BJ (cell line): ENCODE data around the gene TNRC6C. TPM values are rescaled to one million over a fixed set of nuclear protein-coding genes. Genes with fewer than 3 reads are reported as not detected.

Experiments
- CTCF ChIA-PET: fragments of 350-600 bp; formaldehyde crosslinking; extraction: SDS; loops from one replicate; lab custom pipeline; 2021; ENCODE audit warnings: antibody characterized with exemption, inconsistent platforms; lab: Yijun Ruan, JAX
- POLR2A ChIA-PET: fragments of 300-600 bp; sonication (Branson Sonifier 250); formaldehyde crosslinking; extraction: SDS; loops from one replicate; lab custom pipeline; 2021; ENCODE audit warnings: antibody characterized with exemption; lab: Charles Lee
- DNase-seq: peaks from one replicate; pipeline ENCODE4 v3.0.0-alpha.2; 2011; ENCODE audit warnings: low read depth
- H3K27me3 ChIP-seq: 2 replicates; pipeline ENCODE4 v1.6.0; 2011; ENCODE audit warnings: low read length; ENCODE audit not compliant: control insufficient read depth, insufficient read depth
- H3K36me3 ChIP-seq: 2 replicates; pipeline ENCODE4 v1.5.1; 2011; ENCODE audit warnings: low read length; ENCODE audit not compliant: control insufficient read depth, insufficient read depth
- H3K4me3 ChIP-seq: 2 replicates; pipeline ENCODE4 v1.5.1; 2011; ENCODE audit warnings: low read depth, mild to moderate bottlenecking, control low read depth, low read length
- polyA plus RNA-seq: library from polyadenylated mRNA; depleted of rRNA; stranded (reverse); fragments of >200 nt; gene quantifications from 2 replicates; pipeline ENCODE4 v1.2.3, GENCODE V29; 2011
- TF ChIP-seq, protein P1 (sequence below): IDR thresholded peaks from 2 replicates; pipeline ENCODE4 v1.5.1; 2011; ENCODE audit warnings: low read depth, mild to moderate bottlenecking, control low read depth, inconsistent platforms, low read length, moderate library complexity; ENCODE audit not compliant: insufficient read depth

TNRC6C gene
- polyA plus RNA-seq, 1 experiment = 0.91 TPM

DNA sequence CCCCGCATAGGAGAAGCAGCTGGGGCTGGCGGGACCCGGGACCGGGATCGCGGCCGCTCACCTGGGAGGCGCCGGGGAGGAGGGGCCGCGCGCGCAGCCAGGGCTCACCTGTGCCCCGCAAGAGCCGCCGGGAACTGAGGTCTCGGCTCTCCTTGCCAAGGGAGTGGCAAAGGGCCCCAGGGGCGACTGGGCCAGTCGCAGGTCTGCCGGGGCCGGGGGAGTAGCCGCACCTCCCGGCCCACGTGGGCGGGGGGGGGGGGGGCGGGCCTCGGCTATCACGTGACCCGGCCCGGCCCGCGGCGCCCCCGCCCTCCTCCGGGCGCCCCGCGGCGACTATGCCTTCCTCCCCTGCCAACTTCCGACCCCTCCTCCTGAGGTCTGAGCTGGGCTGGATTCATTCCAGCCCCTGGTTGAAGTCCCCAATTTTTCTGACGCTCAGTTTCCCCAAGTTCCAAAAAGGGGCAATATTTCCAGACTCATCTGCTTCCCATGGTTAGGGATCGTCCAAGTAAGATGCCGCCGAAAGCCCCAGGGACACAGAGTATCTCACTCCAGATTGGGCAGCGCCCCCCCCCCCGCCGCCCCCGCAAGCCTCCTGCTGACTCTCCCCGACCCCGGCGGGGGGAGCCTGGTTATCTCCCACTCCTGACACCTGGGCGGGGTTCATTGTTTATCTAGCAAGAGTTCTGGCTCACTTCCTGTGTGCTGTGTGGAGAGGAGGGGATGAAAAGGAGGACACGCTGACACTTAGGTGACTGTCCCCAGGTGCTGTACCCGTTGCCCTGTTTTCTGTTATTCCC is 170.2 kb downstream of the TNRC6C start, which contains the start of gene TMC6:
TMC6 (minus strand) TSS at position 205 of the 800 bp plus-strand sequence. CDS start 1,923 bp downstream, outside the sequence.
- H3K4me3 ChIP-seq = peak within 1 kb of the TSS; percentile 42
- H3K36me3 ChIP-seq = no peaks in the 10 kb centered on the region
- ChIA-PET POLR2A (interaction anchor here (0.6 kb wide), 1 partner anchor 42 kb away, joined by 9 read pairs; no protein-coding TSS in a partner anchor), CTCF (interaction anchor here (0.7 to 1.5 kb wide), 3 partner anchors 15 to 123 kb away, joined by 3 read pairs; no protein-coding TSS in a partner anchor)
- peaks cover 16% of the 10 kb centered on the region for H3K27me3 ChIP-seq
- no peak for DNase-seq
- TF ChIP-seq, protein P1, sequence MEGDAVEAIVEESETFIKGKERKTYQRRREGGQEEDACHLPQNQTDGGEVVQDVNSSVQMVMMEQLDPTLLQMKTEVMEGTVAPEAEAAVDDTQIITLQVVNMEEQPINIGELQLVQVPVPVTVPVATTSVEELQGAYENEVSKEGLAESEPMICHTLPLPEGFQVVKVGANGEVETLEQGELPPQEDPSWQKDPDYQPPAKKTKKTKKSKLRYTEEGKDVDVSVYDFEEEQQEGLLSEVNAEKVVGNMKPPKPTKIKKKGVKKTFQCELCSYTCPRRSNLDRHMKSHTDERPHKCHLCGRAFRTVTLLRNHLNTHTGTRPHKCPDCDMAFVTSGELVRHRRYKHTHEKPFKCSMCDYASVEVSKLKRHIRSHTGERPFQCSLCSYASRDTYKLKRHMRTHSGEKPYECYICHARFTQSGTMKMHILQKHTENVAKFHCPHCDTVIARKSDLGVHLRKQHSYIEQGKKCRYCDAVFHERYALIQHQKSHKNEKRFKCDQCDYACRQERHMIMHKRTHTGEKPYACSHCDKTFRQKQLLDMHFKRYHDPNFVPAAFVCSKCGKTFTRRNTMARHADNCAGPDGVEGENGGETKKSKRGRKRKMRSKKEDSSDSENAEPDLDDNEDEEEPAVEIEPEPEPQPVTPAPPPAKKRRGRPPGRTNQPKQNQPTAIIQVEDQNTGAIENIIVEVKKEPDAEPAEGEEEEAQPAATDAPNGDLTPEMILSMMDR = no peak

- H3K36me3 ChIP-seq = no peaks in the 10 kb centered on the region
- peaks cover 16% of the 10 kb centered on the region for H3K27me3 ChIP-seq
- DNase-seq = no peak
- TF ChIP-seq, protein P1 = no peak
- ChIA-PET POLR2A (no interaction called here), CTCF (interaction anchor here (1.3 to 1.5 kb wide), 2 partner anchors 9 to 45 kb away, joined by 3 to 6 read pairs; no protein-coding TSS in a partner anchor)
- no peak overlapping the region for H3K4me3 ChIP-seq
These were observed 171.0 kb downstream of the TNRC6C start for GRCh38 chr17:78129351-78130089.

DNA sequence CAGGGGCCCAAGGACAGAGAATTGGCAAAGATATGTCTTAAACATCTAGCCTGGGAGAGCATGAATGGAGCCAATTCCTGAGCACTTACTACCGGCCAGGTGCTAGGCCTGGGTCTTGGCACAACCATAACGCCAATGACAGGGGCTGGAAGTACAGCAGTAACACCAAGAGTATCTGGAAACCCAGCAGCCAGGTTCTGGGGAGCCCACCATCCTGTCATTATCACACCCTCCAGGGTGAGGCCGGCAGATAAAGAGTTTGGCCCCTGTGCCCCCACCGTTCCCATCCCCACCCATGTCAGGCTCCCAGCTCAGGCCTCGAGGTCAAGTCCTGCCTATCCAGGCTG is 171.6 kb downstream of the TNRC6C start:
- ChIA-PET CTCF (interaction anchor here (1.3 kb wide), 1 partner anchor 8 kb away, joined by 6 read pairs; no protein-coding TSS in a partner anchor), POLR2A (no interaction called here)
- DNase-seq = no peak
- H3K36me3 ChIP-seq = no peaks in the 10 kb centered on the region
- TF ChIP-seq, protein P1 = no peak
- peaks cover 16% of the 10 kb centered on the region for H3K27me3 ChIP-seq
- H3K4me3 ChIP-seq = no peak overlapping the region

DNA sequence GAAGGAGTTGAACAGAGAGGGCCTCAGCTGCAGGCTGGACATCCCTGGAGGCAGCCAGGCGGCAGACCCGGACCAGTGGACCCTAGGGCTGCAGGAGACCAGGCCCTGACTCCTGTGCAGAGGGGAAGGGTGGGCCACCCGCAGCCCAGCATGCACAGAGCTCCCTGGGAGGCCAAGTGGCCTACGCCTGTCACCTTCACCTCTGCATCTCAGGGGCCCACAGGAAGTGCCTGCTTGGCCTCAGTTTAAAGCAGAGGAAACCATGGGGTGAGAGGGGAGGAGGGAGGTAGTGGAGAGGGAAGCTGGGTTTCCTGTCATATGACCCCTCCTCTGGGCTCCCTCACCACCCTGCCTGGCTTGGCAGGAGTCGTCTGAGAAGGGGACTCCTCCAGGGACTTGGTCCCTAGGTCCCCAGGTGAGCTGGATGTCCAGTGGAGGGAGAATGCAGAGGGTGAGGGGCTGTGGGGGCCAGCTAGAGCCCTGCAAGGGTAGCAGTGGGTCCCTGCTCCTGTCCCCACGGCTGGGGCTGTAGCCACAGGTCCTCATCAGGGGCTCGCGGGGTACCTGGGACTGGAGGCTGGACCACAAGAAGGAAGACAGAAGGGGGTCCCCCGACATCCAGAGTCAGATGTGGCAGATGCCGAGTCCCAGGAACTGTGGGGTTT is 172.1 kb downstream of the TNRC6C start, which contains the start of gene TMC8:
TMC8 (plus strand) TSS at position 335 of the 665 bp plus-strand sequence. CDS start 818 bp downstream, outside the sequence.
- CTCF ChIA-PET = interaction anchor here (0.5 to 1.3 kb wide), 3 partner anchors 8 to 329 kb away, joined by 4 to 6 read pairs (median 4); no protein-coding TSS in a partner anchor
- Histone ChIP-seq H3K4me3 (no peak within 1 kb of the TSS), H3K27me3 (peaks cover 16% of the 10 kb centered on the region), H3K36me3 (no peaks in the 10 kb centered on the region)
- TF ChIP-seq, protein P1 = no peak
- no peak for DNase-seq
- POLR2A ChIA-PET = no interaction called here
